ENCODE data around the gene ENDOD1.
"Not testable (repeated sequence)": the region's sequence is repeated elsewhere in the genome, so short reads cannot be mapped to it uniquely, and the experiment has no call there.

Gene ENDOD1

DNA sequence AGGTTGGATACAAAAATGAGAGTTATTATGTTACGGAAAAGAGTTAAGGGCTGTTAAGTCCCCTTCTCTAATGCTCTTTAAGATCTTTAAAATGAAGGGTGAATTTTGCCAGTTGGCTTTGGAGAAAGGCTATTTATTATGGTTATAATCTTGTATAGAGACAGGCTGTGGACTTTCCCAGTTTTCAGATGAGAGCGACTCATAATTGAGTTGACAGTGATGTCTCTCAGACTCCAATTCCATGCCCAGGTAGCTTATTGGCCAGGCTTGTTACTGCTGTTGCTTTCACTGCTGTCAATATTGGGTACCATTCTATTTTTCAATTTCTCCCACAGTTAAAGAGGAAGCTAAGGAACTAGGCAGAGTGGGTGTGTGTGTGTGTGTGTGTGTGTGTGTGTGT is 13.1 kb downstream of the ENDOD1 start:
- no peak overlapping the region for H3K9ac ChIP-seq (ENCODE audit: insufficient read length)
- TF ChIP-seq EZH2 (IDR thresholded peaks at IDR 0.05) (no peak), FOXP2 (optimal IDR thresholded peaks at IDR 0.05; ENCODE audit: control extremely low read depth, extremely low read length, insufficient read depth) (no peak), POLR2AphosphoS5 (IDR thresholded peaks at IDR 0.05; ENCODE audit: borderline replicate concordance, low read depth, low read length) (no peak)
- no peak overlapping the region for H3K27ac ChIP-seq
- H3K9me3 ChIP-seq (ENCODE audit: low read depth, low read length) = no peaks in the 10 kb centered on the region
- no peak for DNase-seq (ENCODE audit: low read depth, low spot score)
- no peaks in the 10 kb centered on the region for H3K36me3 ChIP-seq (ENCODE audit: insufficient read depth, low read length)
- H3K4me3 ChIP-seq = no peak overlapping the region

DNA sequence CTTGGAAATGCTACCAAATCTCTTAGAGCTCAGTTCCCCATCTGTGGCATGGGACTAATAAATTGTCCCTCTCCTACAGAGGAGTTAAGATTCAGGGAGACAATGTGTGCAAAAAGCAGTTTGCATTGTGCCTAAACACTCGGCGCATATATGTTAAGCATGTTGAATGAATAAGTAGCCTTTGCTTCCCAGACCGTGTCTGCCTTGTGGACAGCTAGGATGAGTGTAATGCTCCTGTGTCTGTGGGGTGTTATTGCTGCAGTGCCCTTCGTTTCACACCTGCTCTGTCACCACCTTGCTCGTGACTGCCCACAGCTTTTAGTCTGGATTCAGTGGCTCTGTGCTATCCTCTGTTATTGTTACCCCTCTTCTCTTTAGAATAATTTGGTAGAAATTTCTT is 14.1 kb downstream of the ENDOD1 start:
- Histone ChIP-seq H3K9me3 (ENCODE audit: low read depth, low read length) (no peaks in the 10 kb centered on the region), H3K9ac (ENCODE audit: insufficient read length) (no peak overlapping the region), H3K27ac (no peak overlapping the region), H3K36me3 (ENCODE audit: insufficient read depth, low read length) (no peaks in the 10 kb centered on the region), H3K4me3 (no peak overlapping the region)
- TF ChIP-seq EZH2 (IDR thresholded peaks at IDR 0.05) (no peak), POLR2AphosphoS5 (IDR thresholded peaks at IDR 0.05; ENCODE audit: borderline replicate concordance, low read depth, low read length) (no peak), FOXP2 (optimal IDR thresholded peaks at IDR 0.05; ENCODE audit: control extremely low read depth, extremely low read length, insufficient read depth) (no peak)
- no peak for DNase-seq (ENCODE audit: low read depth, low spot score)

GRCh38 chr11:95104121-95104830 is 14.6 kb downstream of the ENDOD1 start:
- TF ChIP-seq EZH2 (IDR thresholded peaks at IDR 0.05) (no peak), POLR2AphosphoS5 (IDR thresholded peaks at IDR 0.05; ENCODE audit: borderline replicate concordance, low read depth, low read length) (no peak)
- Histone ChIP-seq H3K4me3 (no peak overlapping the region), H3K27ac (no peak overlapping the region), H3K9me3 (ENCODE audit: low read depth, low read length) (no peaks in the 10 kb centered on the region), H3K36me3 (ENCODE audit: insufficient read depth, low read length) (no peaks in the 10 kb centered on the region), H3K9ac (ENCODE audit: insufficient read length) (no peak overlapping the region)
- no peak for DNase-seq (ENCODE audit: low read depth, low spot score)

DNA sequence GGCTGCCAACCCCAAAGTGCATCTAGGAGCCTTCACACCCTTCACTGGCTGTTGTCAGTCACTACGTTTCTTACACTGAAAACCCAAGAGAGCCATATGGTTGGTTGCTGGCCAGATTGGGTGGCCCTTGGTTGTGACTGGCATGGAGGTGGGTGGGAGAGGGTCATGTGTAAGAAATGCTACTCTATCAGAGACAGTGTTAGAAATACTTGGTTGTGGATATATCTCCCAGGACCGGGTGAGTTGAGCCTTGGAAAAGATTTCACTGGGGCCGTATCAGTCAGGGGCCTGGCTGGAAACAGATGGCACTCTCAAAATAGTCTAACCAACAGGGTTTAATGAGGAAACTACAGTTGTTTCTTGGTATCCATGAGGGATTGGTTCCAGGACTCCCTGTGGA is 15.2 kb downstream of the ENDOD1 start:
- no peak for TF ChIP-seq POLR2AphosphoS5 (IDR thresholded peaks at IDR 0.05; ENCODE audit: borderline replicate concordance, low read depth, low read length)
- TF ChIP-seq EZH2 (IDR thresholded peaks at IDR 0.05) = no peak
- no peak for TF ChIP-seq FOXP2 (optimal IDR thresholded peaks at IDR 0.05; ENCODE audit: control extremely low read depth, extremely low read length, insufficient read depth)
- Histone ChIP-seq H3K27ac (no peak overlapping the region), H3K9ac (ENCODE audit: insufficient read length) (no peak overlapping the region), H3K36me3 (ENCODE audit: insufficient read depth, low read length) (no peaks in the 10 kb centered on the region), H3K9me3 (ENCODE audit: low read depth, low read length) (no peaks in the 10 kb centered on the region), H3K4me3 (no peak overlapping the region)
- no peak for DNase-seq (ENCODE audit: low read depth, low spot score)

DNA sequence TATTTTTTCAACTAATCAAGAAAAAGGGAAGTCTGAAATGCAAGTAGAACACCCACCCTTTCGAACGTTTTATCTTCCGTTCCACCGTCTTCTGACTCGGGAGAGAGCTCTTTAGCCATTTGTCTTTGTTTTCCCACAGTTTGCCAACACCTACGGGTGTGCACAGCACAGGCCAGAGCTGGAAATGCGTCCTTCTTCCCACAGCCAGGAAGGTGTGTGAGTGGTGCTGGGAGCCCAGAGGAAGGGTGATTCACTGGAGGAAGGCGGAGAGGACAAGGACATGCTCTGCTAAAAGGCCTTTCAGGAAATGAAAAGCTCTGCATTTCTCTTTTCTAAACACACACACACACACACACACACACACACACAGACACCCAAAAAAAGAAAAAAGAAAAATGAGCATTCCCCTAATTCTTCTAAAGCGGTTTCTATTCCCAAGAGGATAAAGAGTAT is 18.5 kb downstream of the ENDOD1 start:
- TF ChIP-seq EZH2 (IDR thresholded peaks at IDR 0.05) (no peak), FOXP2 (optimal IDR thresholded peaks at IDR 0.05; ENCODE audit: control extremely low read depth, extremely low read length, insufficient read depth) (no peak), POLR2AphosphoS5 (IDR thresholded peaks at IDR 0.05; ENCODE audit: borderline replicate concordance, low read depth, low read length) (no peak)
- H3K27ac ChIP-seq = no peak overlapping the region
- DNase-seq (ENCODE audit: low read depth, low spot score) = no peak
- H3K9me3 ChIP-seq (ENCODE audit: low read depth, low read length) = no peaks in the 10 kb centered on the region
- H3K4me3 ChIP-seq = no peak overlapping the region
- no peaks in the 10 kb centered on the region for H3K36me3 ChIP-seq (ENCODE audit: insufficient read depth, low read length)
- H3K9ac ChIP-seq (ENCODE audit: insufficient read length) = no peak overlapping the region

DNA sequence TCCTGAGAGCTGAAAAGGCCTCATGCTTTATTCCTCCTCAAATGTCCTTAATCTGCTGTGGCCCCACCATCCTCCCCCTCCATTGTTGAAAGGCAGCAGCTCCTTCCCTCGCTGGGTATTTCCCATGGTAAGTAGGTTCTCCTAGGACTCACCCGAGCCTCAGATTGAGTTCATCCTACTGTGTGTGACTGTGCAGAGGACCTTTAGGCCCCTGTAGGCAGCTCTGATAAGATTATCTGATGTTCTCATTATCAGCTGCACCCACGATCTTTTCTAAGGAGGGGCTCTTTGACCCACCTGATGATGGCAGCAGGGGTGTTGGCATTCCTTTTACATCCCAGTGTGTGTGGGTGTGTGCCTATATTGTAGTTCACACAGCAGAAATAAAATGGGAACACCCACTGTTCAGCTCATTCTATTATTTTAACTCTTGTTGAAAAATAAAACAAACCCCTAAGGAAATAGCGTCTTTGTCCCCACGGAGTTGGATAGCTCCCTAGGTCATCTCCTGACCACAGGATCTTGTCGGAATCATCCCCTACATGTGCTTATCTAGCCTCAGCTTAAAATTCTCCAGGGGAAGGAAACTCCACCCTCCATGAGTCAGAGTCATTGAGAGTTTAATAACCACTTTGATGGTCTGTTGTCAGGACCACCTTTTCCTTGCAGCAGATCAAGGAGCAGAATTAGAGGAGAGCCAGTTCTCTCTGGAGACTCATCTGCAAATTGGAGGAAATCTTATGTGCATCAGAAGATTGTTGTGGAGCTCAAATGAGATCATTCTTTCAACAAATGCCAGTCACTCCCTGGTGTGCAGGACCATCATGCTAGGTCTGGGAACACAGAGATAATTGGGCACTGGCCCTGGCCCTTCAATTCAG is 19.3 kb downstream of the ENDOD1 start:
- H3K9me3 ChIP-seq (ENCODE audit: low read depth, low read length) = no peaks in the 10 kb centered on the region
- no peaks in the 10 kb centered on the region for H3K36me3 ChIP-seq (ENCODE audit: insufficient read depth, low read length)
- DNase-seq (ENCODE audit: low read depth, low spot score) = no peak
- no peak overlapping the region for H3K27ac ChIP-seq
- TF ChIP-seq EZH2 (IDR thresholded peaks at IDR 0.05) (no peak), FOXP2 (optimal IDR thresholded peaks at IDR 0.05; ENCODE audit: control extremely low read depth, extremely low read length, insufficient read depth) (no peak), POLR2AphosphoS5 (IDR thresholded peaks at IDR 0.05; ENCODE audit: borderline replicate concordance, low read depth, low read length) (no peak)
- no peak overlapping the region for H3K4me3 ChIP-seq
- no peak overlapping the region for H3K9ac ChIP-seq (ENCODE audit: insufficient read length)

GRCh38 chr11:95111471-95111870 is 21.8 kb downstream of the ENDOD1 start:
- not testable (repeated sequence) for H3K27ac ChIP-seq; DNase-seq (ENCODE audit: low read depth, low spot score); H3K36me3 ChIP-seq (ENCODE audit: insufficient read depth, low read length); H3K4me3 ChIP-seq; H3K9ac ChIP-seq (ENCODE audit: insufficient read length); H3K9me3 ChIP-seq (ENCODE audit: low read depth, low read length)

DNA sequence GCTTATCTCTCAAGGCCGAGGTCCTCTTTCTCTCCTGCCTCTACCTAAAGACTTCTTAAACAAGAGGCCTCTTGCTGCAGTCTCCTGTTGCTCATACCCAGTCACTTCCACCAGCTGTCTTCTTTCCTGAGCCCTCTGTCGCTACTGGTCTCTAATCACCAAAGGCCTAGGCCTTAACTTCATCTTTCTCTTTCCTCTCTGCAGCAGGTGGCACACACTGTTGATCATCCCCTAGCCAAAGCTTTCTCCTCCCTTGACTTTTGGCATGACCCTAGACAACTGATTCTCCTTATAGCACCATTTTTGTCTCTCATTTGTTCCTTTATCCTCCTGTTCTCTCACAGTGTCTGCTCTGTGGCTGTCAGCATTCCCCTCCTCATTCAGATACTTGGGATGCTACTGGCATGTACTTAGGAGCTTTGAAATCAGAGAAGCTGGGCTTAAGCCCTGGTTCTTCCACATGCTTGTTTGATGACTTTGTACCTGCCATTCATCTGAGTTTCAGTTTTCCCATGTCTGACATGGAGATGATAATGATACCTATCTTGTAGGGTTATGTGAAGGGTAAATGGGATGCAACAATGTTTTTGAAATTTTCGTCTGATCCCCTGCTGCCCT is 22.4 kb downstream of the ENDOD1 start:
- no peak overlapping the region for H3K4me3 ChIP-seq
- no peak overlapping the region for H3K9ac ChIP-seq (ENCODE audit: insufficient read length)
- no peaks in the 10 kb centered on the region for H3K9me3 ChIP-seq (ENCODE audit: low read depth, low read length)
- no peak for DNase-seq (ENCODE audit: low read depth, low spot score)
- no peak for TF ChIP-seq EZH2 (IDR thresholded peaks at IDR 0.05)
- no peaks in the 10 kb centered on the region for H3K36me3 ChIP-seq (ENCODE audit: insufficient read depth, low read length)
- H3K27ac ChIP-seq = no peak overlapping the region
